HCT116 (cell line): ENCODE data around the gene HIVEP2.

Experiments used
- CTCF ChIP-seq, 3 experiments: fragments of 200-600 bp in 1 of 3; sonication (generic) in 1 of 3; IDR thresholded peaks in 2 of 3; conservative IDR thresholded peaks in 1 of 3; 2 replicates each; pipeline ENCODE4 v1.5.1; 2012 to 2017; ENCODE audit warnings: low read depth in 2 of 3, low read length in 2 of 3, antibody characterized with exemption in 1 of 3, borderline replicate concordance in 1 of 3, control low read depth in 1 of 3, mild to moderate bottlenecking in 1 of 3, mixed read lengths in 1 of 3, mixed run types in 1 of 3, moderate library complexity in 1 of 3; ENCODE audit not compliant: insufficient read depth in 1 of 3
- MAX ChIP-seq: IDR thresholded peaks from 2 replicates; pipeline ENCODE4 v1.6.1; 2012
- POLR2A ChIP-seq: IDR thresholded peaks from 2 replicates; pipeline ENCODE4 v1.7.0; 2011; ENCODE audit warnings: borderline replicate concordance; ENCODE audit not compliant: insufficient read depth, insufficient read length; ENCODE audit errors: extremely low read depth

GRCh38 chr6:142854589-142855488, 90.1 kb downstream of the HIVEP2 start:
- no peak for TF ChIP-seq CTCF (IDR thresholded peaks at IDR 0.05 in 2 of 3, conservative IDR thresholded peaks at IDR 0.05 in 1 of 3; ENCODE audit: borderline replicate concordance in 1 of 3, insufficient read depth in 1 of 3, low read depth in 2 of 3, low read length in 2 of 3)
- TF ChIP-seq MAX = no peak
- no peak for TF ChIP-seq POLR2A
